ENCODE data around the gene ZNF836.

DNA sequence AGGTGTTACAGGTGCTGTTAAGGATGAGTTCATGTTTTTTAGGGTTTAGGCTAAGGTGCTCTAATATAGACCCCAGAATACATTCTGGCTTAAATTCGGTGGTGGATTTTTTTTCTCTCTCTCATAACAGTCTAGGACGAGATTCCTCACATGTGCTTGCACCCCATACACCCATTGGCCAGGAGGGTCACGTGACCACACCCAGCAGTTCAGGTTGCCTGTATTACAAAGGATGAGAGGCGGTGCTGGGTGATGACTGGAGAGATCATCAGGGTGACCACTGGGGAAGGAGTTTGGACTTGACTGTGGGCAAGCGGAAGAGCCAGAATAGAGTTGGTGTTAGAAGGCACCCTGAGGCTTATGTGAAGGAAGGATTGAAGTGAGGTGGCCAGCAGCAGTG is 46.2 kb upstream of the ZNF836 start:
- no peak for TF ChIP-seq POLR2AphosphoS5 (IDR thresholded peaks at IDR 0.05; ENCODE audit: borderline replicate concordance, low read depth, low read length)
- no peak for TF ChIP-seq EZH2 (IDR thresholded peaks at IDR 0.05)
